NCI-H226 (cell line): Measurements from ENCODE around the gene ZNF23.
A peak's percentile ranks its signal among the peaks of the same experiment; 100 is the strongest.

Source experiments
- DNase-seq: peaks from one replicate; pipeline ENCODE4 v3.0.0-alpha.2; 2015

The ZNF23 gene

DNA sequence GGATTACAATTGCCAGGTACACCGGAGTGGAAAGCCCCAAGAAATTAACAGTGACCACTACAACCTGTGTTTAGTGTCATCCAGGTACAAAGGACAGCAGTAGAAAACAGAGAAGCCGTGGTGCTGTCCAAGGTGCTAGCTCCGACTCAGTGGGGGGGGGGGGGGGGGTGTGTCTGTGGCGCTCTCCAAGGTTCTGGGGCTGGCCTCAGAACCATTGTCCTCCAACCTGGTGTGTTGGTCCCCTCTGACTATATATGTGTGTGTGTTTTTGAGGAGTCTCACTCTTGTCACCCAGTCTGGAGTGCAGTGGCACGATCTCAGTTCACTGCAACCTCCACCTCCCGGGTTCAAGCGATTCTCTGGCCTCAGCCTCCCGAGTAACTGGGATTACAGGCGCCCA, 5.8 kb upstream of the ZNF23 start:
- peak; percentile 32 for DNase-seq

DNA sequence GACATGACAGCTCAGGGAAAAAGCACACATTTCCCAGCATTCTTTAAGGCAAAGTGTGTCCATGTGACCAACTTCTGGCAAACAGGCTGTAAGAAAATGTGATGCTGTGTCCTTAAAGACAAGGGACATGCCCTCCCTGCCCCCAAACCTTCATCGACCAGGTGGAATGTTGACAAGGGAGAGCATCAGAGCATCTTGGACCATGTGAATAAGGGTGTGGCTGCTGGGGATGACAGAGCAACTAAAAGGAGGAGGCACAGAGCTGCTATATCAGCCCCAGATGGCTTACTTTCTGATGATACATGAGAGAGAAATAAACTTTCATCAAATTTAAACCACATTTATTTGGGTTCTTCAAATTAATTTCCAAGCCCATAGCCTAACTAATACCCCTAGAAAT, 2.2 kb upstream of the ZNF23 start:
- no peak for DNase-seq

- DNase-seq = no peak
These were observed 1.1 kb downstream of the ZNF23 start for GRCh38 chr16:71460941-71461340.

GRCh38 chr16:71460236-71460635, 1.8 kb downstream of the ZNF23 start:
- peak; percentile 81 for DNase-seq

DNA sequence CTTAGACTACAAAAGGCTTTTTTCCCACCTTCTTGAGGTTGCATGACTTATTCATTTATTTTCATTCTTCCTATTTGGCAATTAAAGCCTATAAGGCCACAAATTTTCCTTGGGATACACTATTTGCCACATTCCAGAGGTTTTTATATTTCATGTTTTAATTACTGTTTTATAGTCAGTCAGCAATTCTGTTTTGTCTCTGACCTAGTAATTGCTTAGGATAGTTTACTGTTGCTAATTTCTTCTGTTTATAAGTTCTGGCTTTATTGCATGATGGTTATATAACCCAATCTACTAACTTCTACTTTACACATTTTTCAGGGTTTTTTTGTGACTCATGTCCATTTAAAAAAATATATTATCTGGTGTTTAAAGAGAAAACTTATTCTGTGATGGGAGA, 2.5 kb downstream of the ZNF23 start:
- no peak for DNase-seq

DNA sequence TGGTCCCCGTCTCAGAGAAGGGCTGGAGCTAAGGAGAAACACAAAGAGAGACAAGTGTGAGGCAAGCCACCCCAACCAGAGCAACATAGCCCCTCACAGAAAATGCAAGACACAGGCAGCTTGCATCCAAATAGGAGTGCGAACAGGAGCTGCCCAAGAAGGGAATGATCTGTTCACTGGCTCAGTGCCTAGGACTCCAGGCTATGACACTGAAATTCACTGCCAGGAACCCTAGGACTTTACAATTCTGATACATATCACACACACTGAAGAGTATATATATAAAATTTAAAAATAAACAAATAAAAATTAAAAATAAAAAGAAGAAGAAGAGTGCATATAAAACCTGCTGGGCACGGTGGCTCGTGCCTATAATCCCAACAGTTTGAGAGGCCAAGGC, 5.2 kb downstream of the ZNF23 start:
- no peak for DNase-seq

GRCh38 chr16:71453036-71453435, 9.0 kb downstream of the ZNF23 start:
- DNase-seq = peak; percentile 99

DNA sequence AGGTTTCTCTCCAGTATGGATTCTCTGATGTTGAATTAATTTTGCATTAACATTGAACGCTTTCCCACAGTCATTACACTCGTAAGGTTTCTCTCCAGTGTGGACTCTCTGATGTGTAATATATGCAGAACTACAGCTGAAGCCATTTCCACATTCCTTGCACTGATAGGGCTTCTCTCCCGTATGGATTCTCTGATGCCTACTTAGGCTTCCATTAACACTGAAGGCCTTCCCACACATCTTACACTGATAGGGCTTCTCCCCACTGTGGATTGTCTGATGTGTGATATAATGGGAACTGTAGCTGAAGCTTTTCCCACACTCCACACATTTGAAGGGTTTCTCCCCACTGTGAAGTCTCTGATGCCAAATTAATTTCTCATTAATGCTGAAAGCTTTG, 13.0 kb downstream of the ZNF23 start:
- DNase-seq = no peak

DNA sequence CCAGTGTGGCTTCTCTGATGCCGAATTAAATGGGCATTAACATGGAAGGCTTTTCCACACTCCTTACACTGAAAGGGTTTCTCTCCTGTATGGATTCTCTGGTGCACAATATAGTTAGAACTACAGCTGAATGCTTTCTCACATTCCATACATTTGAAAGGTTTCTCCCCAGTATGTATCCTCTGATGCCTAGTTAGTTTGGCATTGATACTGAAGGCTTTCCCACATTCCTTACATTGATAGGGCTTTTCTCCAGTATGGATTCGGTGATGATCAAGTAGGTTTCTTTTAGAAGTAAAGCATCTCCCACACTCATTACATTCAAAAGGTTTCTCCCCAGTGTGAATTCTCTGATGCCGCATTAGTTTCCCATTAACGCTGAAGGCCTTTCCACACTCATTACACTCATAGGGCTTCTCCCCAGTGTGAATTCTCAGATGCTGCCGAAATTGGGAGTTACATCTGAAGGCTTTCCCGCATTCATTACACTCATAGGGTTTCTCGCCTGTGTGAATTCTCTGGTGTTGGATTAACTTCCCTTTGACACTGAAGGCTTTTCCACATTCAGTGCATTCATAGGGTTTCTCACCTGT, 13.7 kb downstream of the ZNF23 start:
- no peak for DNase-seq

DNA sequence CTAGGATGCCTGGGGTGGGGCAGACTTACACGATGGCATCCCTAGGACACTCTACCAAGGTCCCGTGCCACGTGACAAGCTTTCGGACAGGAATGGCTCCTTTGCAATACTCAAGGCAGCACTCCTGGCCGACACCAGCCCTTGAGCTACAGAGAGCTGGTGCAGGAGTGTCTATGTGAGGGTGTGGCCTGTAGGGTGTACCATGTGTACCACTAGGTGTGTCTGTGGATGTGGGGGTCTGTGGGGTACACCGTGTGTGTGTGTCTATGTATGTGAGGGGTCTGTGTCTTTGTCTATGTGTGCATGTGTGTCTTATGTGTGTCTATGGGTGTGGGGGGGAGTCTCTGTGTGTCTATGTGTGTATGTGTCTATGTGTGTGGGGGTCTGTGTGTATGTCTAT, 18.3 kb downstream of the ZNF23 start:
- DNase-seq = no peak

- no peak for DNase-seq
These were observed 20.0 kb downstream of the ZNF23 start, which contains the start of gene TLE7 for GRCh38 chr16:71442051-71442440. Gene TLE7 (minus strand): TSS chr16:71442054. CDS start chr16:71433324, 8,730 bp downstream.

DNA sequence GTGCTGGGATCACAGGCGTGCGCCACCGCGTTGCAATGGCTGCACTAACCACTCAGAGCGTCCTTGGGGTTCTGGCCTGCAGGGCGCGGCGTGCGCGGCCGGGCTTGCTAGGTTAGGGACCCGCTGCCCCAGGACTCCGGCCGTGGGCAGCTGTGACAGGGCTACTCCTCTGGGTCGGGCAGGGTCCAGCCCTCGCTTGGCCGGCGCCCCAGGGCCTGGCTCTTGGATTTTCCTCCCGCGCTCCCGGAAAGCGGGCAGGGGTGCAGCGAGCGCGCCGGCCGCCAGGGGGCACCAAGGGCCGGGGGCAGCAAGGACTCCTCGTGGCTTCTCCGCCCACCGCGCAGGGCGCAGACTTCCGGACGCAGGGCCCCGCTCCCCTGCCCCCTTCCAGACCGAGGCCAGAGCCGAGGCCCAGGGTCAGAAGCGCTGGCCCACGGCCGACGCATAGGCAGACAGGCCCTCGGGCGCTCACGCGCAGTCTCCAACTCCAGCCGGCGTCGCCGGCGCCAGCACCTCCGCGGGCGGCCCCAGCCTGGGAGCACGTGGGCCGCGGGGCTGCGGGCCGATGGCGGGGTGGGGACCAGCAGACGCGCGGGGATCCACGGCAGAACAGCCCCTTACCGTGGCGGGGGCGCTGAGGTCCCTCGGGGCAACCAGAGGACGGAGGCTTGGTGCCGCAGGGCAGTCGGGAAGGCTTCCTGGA, 20.5 kb downstream of the ZNF23 start:
- DNase-seq = no peak

- no peak for DNase-seq
These were observed 21.2 kb downstream of the ZNF23 start for GRCh38 chr16:71440669-71441347.

DNA sequence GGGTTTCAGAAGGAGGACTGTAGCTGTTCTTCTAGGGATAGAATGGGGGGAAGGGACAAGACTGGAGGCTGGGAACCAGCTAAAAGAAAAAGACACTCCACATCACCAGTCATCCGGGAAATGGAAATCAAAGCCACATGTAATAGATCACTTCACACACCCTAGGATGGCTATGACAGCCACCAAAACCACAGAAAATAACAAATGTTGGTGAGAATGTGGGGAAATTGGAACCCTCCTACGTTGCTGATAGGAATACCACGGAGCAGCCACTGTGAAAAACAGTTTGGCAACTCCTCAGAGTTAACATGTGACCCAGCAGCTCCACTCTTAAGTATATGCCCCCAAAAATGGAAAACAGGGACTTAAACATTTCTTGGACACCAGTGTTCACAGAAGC, 22.5 kb downstream of the ZNF23 start:
- no peak for DNase-seq

- DNase-seq = no peak
These were observed 25.6 kb downstream of the ZNF23 start for GRCh38 chr16:71436473-71436872.

DNA sequence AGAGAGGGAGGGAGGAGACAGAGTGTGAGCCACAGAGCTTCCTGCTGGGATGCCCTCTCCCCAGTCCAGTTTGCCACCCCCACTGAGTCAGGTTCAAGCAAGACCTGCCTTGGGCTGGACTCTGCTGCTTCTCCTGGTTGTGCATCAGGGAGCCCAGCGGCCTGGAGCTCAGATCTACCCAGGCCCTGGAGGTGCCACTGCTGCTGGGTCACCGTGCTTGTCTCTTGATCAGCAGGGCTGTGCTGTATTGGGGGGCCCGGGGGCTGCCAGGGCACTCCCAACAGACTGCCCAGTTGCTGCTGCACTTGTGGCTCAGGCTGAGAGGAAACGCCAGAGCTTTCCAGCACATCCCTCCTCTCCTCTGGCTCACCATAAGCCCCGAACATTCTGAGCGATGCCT, 29.1 kb downstream of the ZNF23 start:
- no peak for DNase-seq

DNA sequence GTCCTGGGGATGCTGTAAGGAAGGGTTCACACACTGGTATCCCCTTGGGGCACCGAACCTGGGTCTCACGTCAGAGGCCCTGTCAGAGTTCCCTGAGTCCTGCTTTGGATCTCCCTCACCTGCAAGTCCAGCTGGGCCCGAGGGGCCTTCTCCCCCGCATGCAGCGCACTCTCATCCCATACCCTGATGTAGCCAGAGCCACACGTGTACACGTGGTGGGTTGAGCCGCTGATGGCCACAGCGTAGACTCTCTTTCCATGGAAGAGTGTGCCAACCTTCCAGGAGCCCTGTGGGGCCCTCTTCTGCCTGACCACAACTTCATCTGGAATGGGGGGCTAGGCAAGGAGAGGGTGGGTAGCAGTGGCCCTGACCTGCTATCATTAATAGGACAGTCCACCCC, 30.1 kb downstream of the ZNF23 start:
- no peak for DNase-seq

GRCh38 chr16:71431176-71431575, 30.9 kb downstream of the ZNF23 start:
- no peak for DNase-seq

DNA sequence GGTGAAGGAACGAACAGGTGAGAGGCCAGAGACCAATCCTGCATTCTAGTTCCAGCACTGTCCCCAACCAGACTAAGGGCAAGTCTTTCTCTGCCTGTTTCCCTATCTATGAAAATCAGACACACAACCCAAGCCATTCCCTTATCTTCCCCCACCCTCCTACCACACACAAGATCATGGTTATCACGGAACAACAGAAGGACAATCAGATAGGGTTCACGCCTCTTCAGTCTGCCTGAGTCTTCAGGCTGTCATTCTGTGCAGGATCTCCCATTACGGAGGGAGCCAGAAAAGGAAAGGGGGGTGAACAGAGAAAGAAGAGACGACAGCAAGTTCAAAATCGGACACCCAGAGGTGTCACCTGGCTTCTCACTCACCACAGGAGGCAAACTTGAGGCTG, 31.3 kb downstream of the ZNF23 start:
- no peak for DNase-seq

- no peak for DNase-seq
These were observed 32.5 kb downstream of the ZNF23 start for GRCh38 chr16:71429581-71429980.

GRCh38 chr16:71428883-71429282, 33.2 kb downstream of the ZNF23 start:
- peak; percentile 98 for DNase-seq

GRCh38 chr16:71428385-71428784, 33.7 kb downstream of the ZNF23 start:
- DNase-seq = no peak

- DNase-seq = no peak
These were observed 35.0 kb downstream of the ZNF23 start for GRCh38 chr16:71426880-71427615.
